Fibroblast of pulmonary artery (primary cell): ENCODE results near the gene COX15.
A peak's percentile ranks its signal among the peaks of the same experiment; 100 is the strongest.

Experiments used
- DNase-seq: peaks from one replicate; pipeline ENCODE4 v3.0.0-alpha.2; 2010; ENCODE audit warnings: low read depth
- H3K4me3 ChIP-seq: replicated peaks from 2 replicates; pipeline ENCODE4 v1.5.1; 2011; ENCODE audit warnings: low read depth, mild to moderate bottlenecking, control low read depth, low read length, moderate library complexity
- CTCF ChIP-seq: IDR thresholded peaks from 2 replicates; pipeline ENCODE4 v1.5.1; 2011; ENCODE audit warnings: mild to moderate bottlenecking, control low read depth, low read length, inconsistent platforms; ENCODE audit errors: missing control alignments

COX15 gene

GRCh38 chr10:99714446-99714845, 17.5 kb downstream of the COX15 start:
- H3K4me3 ChIP-seq, result no peak overlapping the region
- DNase-seq, result no peak
- TF ChIP-seq CTCF, result no peak

GRCh38 chr10:99711129-99711719, 20.7 kb downstream of the COX15 start:
- DNase-seq, result peak; percentile 81
- no peak overlapping the region for H3K4me3 ChIP-seq
- TF ChIP-seq CTCF, result peak; percentile 71

- no peak for DNase-seq
- no peak overlapping the region for H3K4me3 ChIP-seq
- no peak for TF ChIP-seq CTCF
Observed at GRCh38 chr10:99709480-99710229, 22.3 kb downstream of the COX15 start.

GRCh38 chr10:99708428-99709012, 23.4 kb downstream of the COX15 start:
- H3K4me3 ChIP-seq, result no peak overlapping the region
- DNase-seq, result no peak
- no peak for TF ChIP-seq CTCF

DNA sequence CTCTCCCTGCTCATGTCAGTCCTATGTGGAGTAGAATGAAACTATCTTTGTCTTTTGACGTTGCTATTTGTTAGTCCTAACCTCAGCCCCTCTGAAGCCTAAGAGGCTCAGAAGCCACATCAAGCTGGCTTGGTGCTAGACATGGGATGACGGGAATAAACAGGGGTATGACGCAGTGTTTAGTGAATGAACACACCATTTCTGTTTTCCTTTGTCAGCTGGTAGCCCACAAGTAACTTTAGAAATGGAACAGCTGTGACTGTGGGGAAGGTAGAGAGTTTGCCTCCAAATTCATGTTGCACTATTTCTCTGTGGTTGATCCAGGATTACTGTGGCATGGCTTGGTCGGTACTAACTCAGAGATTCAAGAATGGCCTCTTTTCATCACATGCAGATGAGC, 31.3 kb downstream of the COX15 start:
- no peak overlapping the region for H3K4me3 ChIP-seq
- DNase-seq, result no peak
- TF ChIP-seq CTCF, result no peak

DNA sequence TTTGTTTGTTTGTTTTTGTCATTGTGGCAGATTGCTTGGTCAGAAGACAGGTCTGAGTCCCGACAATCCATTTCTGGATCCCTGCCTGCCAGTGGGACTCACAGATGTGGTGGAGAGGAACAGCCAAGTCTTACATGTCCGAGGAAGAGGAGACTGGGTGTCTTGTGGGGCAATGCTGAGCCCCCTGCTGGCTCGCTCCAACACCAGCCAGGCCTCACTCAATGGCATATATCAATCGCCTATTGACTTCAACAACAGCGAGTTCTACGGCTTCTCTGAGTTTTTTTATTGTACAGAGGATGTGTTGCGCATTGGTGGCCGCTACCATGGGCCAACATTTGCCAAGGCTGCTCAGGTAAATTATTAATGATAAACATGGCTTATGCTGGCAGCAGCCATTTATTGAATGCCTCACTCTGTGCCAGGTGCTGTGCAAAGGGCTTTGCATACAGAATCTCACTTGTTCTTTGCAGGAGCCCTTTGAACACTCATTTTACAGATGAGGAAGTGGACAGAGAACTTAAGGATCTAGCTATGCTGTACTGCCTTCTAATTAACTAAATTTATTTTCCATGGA, 33.3 kb downstream of the COX15 start:
- peak; percentile 8 for DNase-seq
- TF ChIP-seq CTCF, result peak; percentile 14
- H3K4me3 ChIP-seq, result no peak overlapping the region
